ENCODE measurements around the gene MMAB.

- TF ChIP-seq POLR2A (IDR thresholded peaks at IDR 0.05; ENCODE audit: low read depth, low read length) (no peak), POLR2AphosphoS5 (IDR thresholded peaks at IDR 0.05; ENCODE audit: low read depth, low read length) (no peak), PAX5 (IDR thresholded peaks at IDR 0.05; ENCODE audit: insufficient read depth, low read length, severe bottlenecking) (no peak)
Measured at GRCh38 chr12:109571773-109572505, 1.4 kb downstream of the MMAB start.

Data from GM12891 (cell line).